Measurements from ENCODE around the gene TPK1.
"Not testable (repeated sequence)": the region's sequence is repeated elsewhere in the genome, so short reads cannot be mapped to it uniquely, and the experiment has no call there.

Gene TPK1

GRCh38 chr7:144606261-144606660, 229.6 kb downstream of the TPK1 start:
- ATAC-seq, result no peak

- no peak for ATAC-seq
Observed at GRCh38 chr7:144596953-144597352, 238.9 kb downstream of the TPK1 start.

GRCh38 chr7:144594580-144594979, 241.3 kb downstream of the TPK1 start:
- no peak for ATAC-seq

- ATAC-seq, result no peak
Observed at GRCh38 chr7:144588559-144589051, 247.2 kb downstream of the TPK1 start.

GRCh38 chr7:144587701-144588100, 248.2 kb downstream of the TPK1 start:
- no peak for ATAC-seq

- no peak for ATAC-seq
Observed at GRCh38 chr7:144584726-144585125, 251.1 kb downstream of the TPK1 start.

GRCh38 chr7:144579687-144580086, 256.2 kb downstream of the TPK1 start:
- no peak for ATAC-seq

GRCh38 chr7:144575456-144575855, 260.4 kb downstream of the TPK1 start:
- ATAC-seq, result no peak

GRCh38 chr7:144574753-144575152, 261.1 kb downstream of the TPK1 start:
- ATAC-seq, result not testable (repeated sequence)

GRCh38 chr7:144568233-144568632, 267.6 kb downstream of the TPK1 start:
- ATAC-seq, result no peak

GRCh38 chr7:144565586-144565985, 270.3 kb downstream of the TPK1 start:
- no peak for ATAC-seq

- no peak for ATAC-seq
Observed at GRCh38 chr7:144549861-144550260, 286.0 kb downstream of the TPK1 start.

- no peak for ATAC-seq
Observed at GRCh38 chr7:144548556-144548955, 287.3 kb downstream of the TPK1 start.

- ATAC-seq, result no peak
Observed at GRCh38 chr7:144547888-144548287, 288.0 kb downstream of the TPK1 start.

- no peak for ATAC-seq
Observed at GRCh38 chr7:144546782-144547181, 289.1 kb downstream of the TPK1 start.

- no peak for ATAC-seq
Observed at GRCh38 chr7:144545330-144545729, 290.5 kb downstream of the TPK1 start.

- no peak for ATAC-seq
Observed at GRCh38 chr7:144534655-144535395, 301.0 kb downstream of the TPK1 start.

- no peak for ATAC-seq
Observed at GRCh38 chr7:144534196-144534595, 301.7 kb downstream of the TPK1 start.

- ATAC-seq, result no peak
Observed at GRCh38 chr7:144531181-144531580, 304.7 kb downstream of the TPK1 start.

- ATAC-seq, result peak in 1 of 2 donors; percentile 41
Observed at GRCh38 chr7:144529269-144529926, 306.5 kb downstream of the TPK1 start.

GRCh38 chr7:144528536-144529045, 307.3 kb downstream of the TPK1 start:
- ATAC-seq, result no peak

GRCh38 chr7:144527051-144527471, 308.8 kb downstream of the TPK1 start:
- no peak for ATAC-seq

GRCh38 chr7:144525956-144526355, 309.9 kb downstream of the TPK1 start:
- no peak for ATAC-seq

GRCh38 chr7:144524271-144524670, 311.6 kb downstream of the TPK1 start:
- no peak for ATAC-seq

Data from activated CD4-positive, CD25-positive, alpha-beta regulatory T cell treated with anti-CD3 and anti-CD28 coated beads, Interleukin-2, amount 50 U/mL, for 24 hours (primary cell).